NAMALWA (cell line): ENCODE measurements around the gene FCN2.

Experiments used
- DNase-seq: peaks from one replicate; pipeline ENCODE4 v3.0.0-alpha.2; 2015; ENCODE audit warnings: low spot score

FCN2 gene

GRCh38 chr9:134869554-134870300 is 10.9 kb upstream of the FCN2 start:
- no peak for DNase-seq

DNA sequence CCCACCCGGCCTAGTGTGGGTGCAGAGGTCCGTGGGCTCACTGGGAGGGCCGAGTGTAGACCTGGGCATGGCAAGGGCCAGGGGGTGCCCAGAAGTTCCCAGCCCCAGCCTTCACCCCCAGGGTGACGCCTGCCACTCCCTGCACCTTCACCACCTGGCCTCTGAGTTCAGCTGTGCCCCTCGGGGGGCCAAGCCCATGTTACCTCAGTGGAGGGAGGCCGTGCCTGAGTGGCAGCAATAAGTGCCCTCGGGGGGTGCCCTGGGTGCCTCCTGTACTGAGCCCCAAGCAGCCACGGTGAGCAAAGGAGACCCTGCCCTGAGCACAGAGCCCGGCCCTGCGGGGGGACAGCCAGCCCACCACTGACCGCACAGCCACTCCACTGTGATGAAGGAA is 10.3 kb upstream of the FCN2 start:
- DNase-seq = no peak

DNA sequence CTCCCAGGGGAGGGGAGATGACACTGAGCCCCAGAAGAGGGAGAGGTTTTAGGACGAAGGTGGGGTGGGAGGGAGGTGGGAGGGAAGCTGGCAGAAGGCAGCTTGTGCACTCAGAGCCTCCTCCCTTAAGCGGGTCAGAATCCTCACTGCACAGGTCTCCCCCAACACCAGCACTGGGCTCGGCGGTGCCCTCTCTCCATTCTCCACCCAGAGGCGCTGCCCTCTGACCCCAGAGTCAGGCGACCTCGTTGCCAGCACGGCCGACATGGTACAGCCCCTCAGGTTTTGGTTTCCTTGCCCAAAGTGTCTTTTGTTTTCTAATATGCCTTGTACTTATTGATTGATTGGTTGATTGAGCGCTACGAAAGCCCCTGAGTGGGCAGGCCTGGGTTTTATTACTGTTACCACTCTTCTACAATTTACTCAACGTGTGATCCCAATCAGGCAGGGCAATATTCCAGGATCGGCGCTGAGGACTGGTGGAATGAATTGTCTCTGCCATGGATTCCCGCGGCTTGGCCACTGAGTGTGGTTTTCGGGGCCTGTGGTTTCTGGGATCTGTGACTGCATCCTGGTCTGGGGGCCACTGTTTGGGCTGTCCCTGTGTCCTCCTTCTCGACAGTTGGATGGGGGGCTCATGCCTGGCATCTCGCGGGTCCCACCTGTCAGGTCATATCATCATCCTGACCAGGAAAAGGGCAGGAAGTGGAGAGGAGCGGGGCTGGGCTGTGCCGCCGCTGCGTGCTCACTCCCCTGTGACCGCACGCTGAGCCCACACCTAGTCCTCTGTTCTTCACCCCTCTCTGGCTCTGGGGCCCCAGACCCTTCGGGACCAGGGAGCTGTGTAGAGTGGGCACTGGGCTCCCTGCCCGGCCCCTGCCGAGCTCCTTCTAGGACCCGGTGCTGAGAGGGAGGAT is 9.6 kb upstream of the FCN2 start:
- DNase-seq = no peak

DNA sequence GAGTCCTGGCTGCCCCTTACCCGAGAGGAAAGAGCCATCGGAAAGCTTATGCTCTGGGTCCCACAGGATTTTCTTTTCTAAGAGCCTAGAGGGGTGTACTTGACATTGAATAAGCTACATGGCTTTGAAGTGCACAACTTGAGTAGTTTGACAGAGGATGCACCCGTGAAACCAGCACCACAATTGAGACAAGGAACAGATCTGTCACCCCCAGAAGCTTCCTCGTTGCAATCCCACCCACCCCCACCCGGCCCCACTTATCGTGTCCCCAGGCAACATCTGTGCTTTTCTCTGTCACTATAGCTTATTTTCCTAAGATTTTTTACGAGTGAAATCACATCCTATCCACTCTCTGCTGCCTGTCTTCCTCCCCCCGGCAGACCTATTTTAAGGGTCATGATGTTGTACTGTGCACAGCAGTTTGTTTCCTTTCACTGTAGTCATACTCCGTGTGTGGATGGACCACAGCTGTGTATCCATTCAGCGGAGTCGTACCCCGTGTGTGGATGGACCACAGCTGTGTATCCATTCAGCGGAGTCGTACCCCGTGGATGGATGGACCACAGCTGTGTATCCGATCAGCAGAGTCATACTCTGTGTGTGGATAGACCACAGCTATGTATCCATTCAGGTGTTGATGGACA is 8.8 kb upstream of the FCN2 start:
- no peak for DNase-seq

- DNase-seq = peak; percentile 15
Observed at GRCh38 chr9:134872482-134873231, 8.0 kb upstream of the FCN2 start.

DNA sequence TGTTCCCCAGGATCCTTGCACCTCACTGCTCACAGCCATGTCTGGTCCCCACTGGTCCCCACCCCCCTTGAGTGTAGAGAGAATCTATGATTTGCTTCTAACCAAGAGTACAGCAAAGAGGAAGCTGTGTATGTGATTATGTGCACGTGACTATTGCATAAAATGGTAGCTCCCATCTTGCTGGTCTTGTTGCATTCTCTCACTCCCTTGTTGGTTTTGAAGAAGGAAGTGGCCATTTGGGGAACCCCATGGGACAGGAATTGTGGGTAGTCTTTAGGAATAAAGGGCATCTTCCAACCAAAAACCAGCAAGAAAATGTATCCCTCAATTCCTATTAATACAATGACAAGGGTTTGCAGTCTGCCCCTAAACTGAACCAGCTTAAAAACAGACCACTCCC is 5.2 kb upstream of the FCN2 start:
- no peak for DNase-seq

GRCh38 chr9:134877541-134877940 is 3.1 kb upstream of the FCN2 start:
- no peak for DNase-seq

DNA sequence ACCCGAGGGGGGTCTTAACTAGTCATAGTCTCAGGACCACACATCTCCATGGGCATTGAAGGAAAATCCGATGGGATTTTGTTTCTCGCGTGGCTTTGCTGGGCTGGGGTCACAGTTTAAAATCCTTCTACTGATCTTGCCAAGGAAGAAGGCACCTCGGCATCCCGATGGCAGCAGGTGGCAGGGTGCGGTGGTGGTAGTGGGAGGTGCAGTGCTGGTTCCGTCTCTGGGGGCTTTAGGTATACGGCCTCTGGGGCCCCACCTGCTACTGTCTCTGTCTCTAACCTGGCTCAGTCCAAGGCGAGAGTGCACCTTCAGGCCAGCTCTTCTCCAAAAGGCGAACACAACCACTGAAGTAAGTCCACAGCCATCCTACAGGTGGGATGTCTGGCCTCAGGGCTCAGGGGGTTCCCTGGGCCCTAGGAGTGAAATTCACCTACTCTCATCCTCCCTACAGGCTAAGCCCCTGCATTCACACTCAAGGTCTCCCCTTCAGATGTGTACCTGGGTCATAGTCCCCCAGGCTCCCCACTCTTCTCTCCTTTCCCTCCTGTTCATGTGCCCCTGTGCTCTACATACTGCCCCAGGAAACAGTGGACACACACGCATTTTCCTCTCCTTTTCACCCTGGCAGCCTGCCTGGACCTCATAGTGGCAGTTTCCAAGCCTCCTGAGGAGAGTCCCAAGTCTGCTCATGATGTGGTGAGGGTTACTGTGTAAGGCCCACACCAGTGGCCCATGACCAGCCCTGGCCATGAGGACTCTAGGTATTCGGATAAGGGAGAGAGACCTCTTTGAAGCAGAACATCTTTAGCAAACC is 736 bp upstream of the FCN2 start:
- no peak for DNase-seq

DNA sequence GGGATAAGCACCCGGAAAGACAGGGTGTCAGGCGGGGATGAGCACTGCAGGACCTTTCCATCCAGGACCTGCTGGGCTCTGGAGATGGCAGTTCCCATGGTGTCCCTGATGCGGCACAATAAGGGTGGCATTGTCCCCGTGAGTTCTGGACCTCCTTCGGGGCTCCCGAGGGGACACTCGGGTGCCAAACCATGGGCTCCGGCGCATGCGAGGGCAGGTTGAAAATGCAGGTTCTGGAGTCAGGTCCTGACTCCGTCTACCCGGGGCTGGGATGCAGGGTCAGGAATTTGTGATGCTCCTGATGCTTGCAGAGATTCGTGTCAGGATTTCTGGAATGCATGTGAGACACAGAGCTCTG is 682 bp downstream of the FCN2 start:
- DNase-seq = no peak

DNA sequence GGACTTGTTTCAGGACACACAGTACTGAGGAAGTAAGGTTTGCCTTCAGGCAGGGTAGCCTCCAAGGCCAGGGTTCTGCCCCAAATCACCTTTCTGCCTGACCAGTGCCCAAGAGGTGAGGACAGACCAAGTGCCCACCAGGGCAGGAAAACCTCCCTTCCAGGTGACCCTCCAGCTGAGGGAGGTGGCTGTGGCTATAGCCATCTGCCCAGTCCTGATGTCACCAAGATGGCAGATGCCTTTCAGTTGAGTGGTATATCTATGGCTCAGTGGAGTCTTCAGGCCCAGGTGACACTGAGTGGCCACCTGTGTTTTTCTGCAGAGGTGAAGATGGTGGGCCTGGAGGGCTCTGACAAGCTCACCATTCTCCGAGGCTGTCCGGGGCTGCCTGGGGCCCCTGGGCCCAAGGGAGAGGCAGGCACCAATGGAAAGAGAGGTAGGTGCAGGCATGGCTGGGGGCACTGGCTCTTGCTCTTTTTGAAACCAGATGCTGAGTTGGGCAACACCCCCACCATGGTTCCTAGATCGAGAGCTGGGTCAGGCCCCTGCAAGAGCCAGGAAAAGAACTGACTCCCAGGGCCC is 1.7 kb downstream of the FCN2 start:
- no peak for DNase-seq

GRCh38 chr9:134883040-134883782 is 2.6 kb downstream of the FCN2 start:
- DNase-seq = no peak

GRCh38 chr9:134884492-134884891 is 3.9 kb downstream of the FCN2 start:
- DNase-seq = no peak

GRCh38 chr9:134885001-134885678 is 4.5 kb downstream of the FCN2 start:
- DNase-seq = no peak

DNA sequence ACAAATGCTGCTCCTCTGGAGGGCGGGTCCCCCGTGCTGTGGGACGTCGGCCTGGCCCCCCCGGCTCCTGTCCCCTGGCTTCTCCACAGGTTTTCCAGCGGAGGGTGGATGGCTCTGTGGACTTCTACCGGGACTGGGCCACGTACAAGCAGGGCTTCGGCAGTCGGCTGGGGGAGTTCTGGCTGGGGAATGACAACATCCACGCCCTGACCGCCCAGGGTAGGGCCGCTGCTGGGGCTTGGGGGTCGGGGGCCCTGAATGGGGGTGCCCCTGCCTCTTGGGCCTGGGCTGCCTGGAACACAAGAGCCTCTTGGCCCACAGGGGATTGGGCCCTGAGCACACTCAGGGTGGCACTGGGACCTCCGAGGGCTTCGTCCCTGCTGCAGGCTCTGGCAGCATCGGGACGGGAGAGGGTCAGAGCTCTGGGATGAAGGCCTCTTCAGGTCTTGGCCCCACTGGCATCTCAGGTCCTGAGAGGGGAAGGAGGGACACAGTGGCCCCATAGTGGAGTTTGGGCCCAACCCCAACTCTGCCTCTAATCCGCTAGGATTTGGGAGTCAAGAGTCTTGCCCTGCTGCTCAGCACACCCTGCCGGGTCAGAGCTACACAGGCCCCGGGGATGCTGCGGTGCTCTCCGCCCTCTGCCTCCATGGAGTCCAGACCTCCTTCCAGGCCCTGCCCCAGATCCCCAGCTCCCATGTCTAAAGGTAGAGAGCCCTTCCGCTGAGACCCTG is 5.2 kb downstream of the FCN2 start:
- DNase-seq = no peak

GRCh38 chr9:134886413-134886913 is 5.9 kb downstream of the FCN2 start:
- DNase-seq = no peak

GRCh38 chr9:134887219-134887618 is 6.6 kb downstream of the FCN2 start:
- DNase-seq = no peak

DNA sequence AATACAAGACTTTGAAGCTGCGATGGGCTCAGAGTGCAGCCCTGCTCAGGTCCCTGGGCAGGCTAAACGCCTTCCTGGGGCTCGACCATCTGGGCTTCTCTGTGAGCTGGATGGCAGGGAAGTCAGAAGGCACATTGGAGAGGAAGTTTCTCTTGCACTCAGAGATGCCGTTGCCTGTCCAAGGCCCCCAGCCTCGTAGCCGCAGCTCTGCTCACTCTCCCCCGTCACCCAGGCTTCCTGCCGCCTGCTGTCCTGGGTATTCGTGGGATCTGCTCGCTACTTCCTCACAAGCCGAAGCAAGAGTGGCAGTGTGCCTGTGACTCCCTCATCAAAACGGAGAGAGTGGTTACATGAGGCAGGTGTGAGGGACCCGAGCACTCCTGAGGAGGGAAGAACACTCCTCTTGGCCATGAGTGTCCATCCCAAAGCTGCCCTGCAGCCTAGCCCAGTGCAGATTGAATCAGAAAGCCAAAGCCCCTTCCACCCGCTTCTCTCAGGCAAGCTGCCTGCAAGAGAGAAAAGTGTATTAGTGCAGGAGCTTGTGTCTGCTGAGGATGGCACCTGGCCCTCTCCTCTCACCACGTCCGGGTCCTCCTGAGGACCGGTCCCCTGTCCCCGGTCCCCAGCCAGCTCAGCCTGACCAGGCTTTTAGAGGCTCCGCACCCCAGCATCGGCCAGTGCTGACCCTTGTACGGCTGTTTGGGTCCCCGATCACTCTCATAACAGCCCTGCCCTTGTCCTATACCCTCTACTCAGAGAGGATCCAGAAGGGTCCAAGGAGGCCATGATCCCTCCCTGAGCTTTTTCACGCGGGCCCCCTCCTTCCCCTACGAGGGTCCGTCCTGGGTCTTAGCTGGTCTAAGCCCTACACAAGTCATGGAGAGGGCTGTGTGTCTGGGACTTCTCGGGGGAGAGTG is 7.3 kb downstream of the FCN2 start:
- DNase-seq = no peak
